Measurements from ENCODE around the gene CT55.

CT55 gene

DNA sequence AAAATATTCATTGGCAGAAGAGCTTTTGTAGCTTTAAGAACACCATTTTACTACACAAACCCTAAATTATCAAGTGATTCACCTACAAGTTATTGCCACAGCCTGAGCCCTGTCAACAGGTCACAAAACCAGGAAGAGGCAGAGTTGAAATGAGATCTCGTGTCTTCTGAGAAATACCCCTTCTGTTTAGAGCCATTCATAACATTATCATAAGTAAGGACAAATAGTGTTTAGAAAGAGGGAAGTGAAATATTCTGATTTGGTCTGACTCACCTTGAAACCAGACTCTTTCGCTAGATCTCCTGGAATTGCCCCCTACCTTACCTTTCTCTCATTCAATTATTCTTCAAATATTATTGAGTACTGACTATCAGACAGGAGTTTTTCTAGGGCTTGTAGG, 56.8 kb downstream of the CT55 start:
- ChIA-PET CTCF (no interaction called here), POLR2A (ENCODE audit: low non-redundant PET) (no interaction called here)
- no peak overlapping the region for H3K27ac ChIP-seq
- DNase-seq (ENCODE audit: low spot score): no peak
- TF ChIP-seq, protein P1, sequence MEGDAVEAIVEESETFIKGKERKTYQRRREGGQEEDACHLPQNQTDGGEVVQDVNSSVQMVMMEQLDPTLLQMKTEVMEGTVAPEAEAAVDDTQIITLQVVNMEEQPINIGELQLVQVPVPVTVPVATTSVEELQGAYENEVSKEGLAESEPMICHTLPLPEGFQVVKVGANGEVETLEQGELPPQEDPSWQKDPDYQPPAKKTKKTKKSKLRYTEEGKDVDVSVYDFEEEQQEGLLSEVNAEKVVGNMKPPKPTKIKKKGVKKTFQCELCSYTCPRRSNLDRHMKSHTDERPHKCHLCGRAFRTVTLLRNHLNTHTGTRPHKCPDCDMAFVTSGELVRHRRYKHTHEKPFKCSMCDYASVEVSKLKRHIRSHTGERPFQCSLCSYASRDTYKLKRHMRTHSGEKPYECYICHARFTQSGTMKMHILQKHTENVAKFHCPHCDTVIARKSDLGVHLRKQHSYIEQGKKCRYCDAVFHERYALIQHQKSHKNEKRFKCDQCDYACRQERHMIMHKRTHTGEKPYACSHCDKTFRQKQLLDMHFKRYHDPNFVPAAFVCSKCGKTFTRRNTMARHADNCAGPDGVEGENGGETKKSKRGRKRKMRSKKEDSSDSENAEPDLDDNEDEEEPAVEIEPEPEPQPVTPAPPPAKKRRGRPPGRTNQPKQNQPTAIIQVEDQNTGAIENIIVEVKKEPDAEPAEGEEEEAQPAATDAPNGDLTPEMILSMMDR (conservative IDR thresholded peaks at IDR 0.05; ENCODE audit: low read depth): no peak

DNA sequence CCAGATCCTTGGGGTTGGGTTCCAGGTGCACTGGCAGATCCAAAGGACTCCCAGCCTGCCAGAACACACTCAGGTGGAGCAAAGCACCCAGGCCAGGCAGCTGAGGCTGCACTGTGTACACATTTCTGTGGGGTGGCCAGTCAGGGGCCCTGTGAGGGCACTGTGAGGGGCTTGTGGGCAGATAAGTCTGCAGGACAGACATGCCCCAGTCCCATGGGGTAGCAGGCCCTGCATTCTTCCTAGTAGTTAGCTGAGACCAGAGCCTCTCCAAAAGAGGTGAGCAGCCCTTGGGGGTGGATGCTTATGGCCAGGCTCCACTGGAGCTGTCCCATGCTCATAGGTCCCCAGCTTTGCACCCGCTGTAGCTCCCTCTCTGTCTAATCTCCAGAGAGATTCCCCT, 58.5 kb downstream of the CT55 start:
- ChIA-PET POLR2A (ENCODE audit: low non-redundant PET) (no interaction called here), CTCF (interaction anchor here (0.7 to 1.0 kb wide), 2 partner anchors 73 to 278 kb away, joined by 3 to 4 read pairs; no protein-coding TSS in a partner anchor)
- no peak for DNase-seq (ENCODE audit: low spot score)
- TF ChIP-seq, protein P1 (conservative IDR thresholded peaks at IDR 0.05; ENCODE audit: low read depth): no peak
- H3K27ac ChIP-seq: no peak overlapping the region

DNA sequence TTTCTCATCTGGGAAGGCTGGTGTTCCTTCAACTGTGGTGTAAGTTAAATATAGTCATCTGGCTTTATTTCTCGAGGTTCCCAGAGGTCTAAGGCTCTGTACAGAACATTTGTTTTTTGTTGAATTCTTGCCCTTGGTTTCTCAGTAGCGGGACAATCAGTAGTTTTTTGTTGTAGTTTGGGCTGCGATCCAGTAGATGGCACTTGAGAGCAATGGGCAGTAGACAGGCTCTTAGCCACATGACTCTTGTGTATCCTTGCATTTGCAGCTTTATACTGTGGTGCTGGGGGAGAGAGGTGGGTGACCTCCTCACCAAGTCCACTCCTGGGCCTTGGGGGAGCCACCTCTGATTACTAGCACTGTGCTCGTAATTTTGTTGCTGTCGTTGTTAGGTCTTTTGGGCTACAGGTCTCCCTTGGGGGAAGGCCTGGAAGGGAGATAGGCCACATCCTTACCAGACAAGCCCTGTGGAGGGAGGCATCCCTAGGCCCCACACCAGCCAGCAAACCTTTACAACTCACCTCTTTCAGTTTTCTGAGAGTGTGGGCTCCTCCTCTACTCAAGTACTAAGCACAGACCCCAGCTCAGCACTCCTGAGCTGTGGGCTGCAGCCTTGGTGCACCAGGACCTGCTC, 59.0 kb downstream of the CT55 start:
- POLR2A ChIA-PET (ENCODE audit: low non-redundant PET): no interaction called here
- CTCF ChIA-PET: interaction anchor here (0.7 to 1.0 kb wide), 3 partner anchors 34 to 277 kb away, joined by 3 to 4 read pairs (median 3); no protein-coding TSS in a partner anchor
- H3K27ac ChIP-seq: no peak overlapping the region
- TF ChIP-seq, protein P1 (conservative IDR thresholded peaks at IDR 0.05; ENCODE audit: low read depth): peak; percentile 66
- peak; percentile 4 for DNase-seq (ENCODE audit: low spot score)

DNA sequence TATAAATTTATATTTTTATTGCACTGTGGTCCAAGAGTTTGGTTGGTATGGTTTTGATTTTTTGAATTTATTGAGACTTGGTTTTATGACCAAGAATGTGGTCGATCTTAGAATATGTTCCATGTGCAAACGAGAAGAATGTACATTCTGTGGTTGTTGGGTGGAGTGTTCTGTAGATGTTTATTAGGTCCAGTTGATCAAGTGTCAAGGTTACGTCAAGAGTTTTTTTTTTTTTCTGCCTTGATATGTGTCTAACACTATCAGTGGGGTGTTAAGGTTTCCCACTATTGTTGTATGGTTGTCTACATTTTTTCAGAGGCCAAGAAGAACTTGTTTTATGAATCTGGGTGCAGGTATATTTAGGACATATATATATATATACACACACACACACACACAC, 61.6 kb downstream of the CT55 start:
- H3K27ac ChIP-seq: no peak overlapping the region
- TF ChIP-seq, protein P1 (conservative IDR thresholded peaks at IDR 0.05; ENCODE audit: low read depth): no peak
- CTCF ChIA-PET: no interaction called here
- POLR2A ChIA-PET (ENCODE audit: low non-redundant PET): no interaction called here
- no peak for DNase-seq (ENCODE audit: low spot score)
